Cardiac muscle cell (in vitro differentiated cells and primary cell): Measurements from ENCODE around the gene TNFRSF25. TPM values are rescaled to one million over a fixed set of nuclear protein-coding genes. Genes with fewer than 3 reads are reported as not detected.
"Not testable (repeated sequence)": the region's sequence is repeated elsewhere in the genome, so short reads cannot be mapped to it uniquely, and the experiment has no call there.

Experiments
- DNase-seq, 2 donors: peaks; one replicate each; pipeline versions ENCODE4 v3.0.0 to v3.0.0-alpha.2; 2010 to 2017; ENCODE audit warnings: low read depth in 1 of 2, low spot score in 1 of 2
- H3K27ac ChIP-seq: fragments of 200-600 bp; sonication (generic); 2 replicates; pipeline ENCODE4 v1.5.1; 2016
- H3K27me3 ChIP-seq: fragments of 200-600 bp; sonication (generic); 2 replicates; pipeline ENCODE4 v1.6.0; 2016; ENCODE audit warnings: control low read depth
- H3K36me3 ChIP-seq: fragments of 200-600 bp; sonication (generic); 2 replicates; pipeline ENCODE4 v1.5.1; 2016; ENCODE audit warnings: control low read depth
- H3K4me1 ChIP-seq: fragments of 200-600 bp; sonication (generic); 2 replicates; pipeline ENCODE4 v1.8.1; 2017; ENCODE audit warnings: low read depth, mild to moderate bottlenecking, mixed run types
- H3K4me3 ChIP-seq: fragments of 200-600 bp; sonication (generic); 2 replicates; pipeline ENCODE4 v1.5.1; 2016; ENCODE audit warnings: mild to moderate bottlenecking
- H3K9me3 ChIP-seq: fragments of 200-600 bp; sonication (generic); 2 replicates; pipeline ENCODE4 v1.5.1; 2017; ENCODE audit warnings: low read depth, mild to moderate bottlenecking, control low read depth
- polyA plus RNA-seq: library from polyadenylated mRNA; unstranded; fragments of >200 nt; fragmentation: Nextera tagmentation; extraction: Ambion mirVana; gene quantifications from 2 replicates; pipeline ENCODE4 v1.2.1, GENCODE V29; 2016
- total RNA-seq: library from RNA; depleted of rRNA; stranded (reverse); fragments of >200 nt; gene quantifications from 2 replicates; pipeline ENCODE4 v1.2.3, GENCODE V29; 2016
- TF ChIP-seq, protein P1 (sequence below): IDR thresholded peaks from 2 replicates; pipeline ENCODE4 v1.5.1; 2012; ENCODE audit warnings: low read depth, mild to moderate bottlenecking, low read length

TNFRSF25 gene
- total and polyA plus RNA-seq, 2 experiments from 2014 or later: 11.8 to 31.4 TPM

GRCh38 chr1:6496890-6497214 is 30.9 kb upstream of the TNFRSF25 start:
- Histone ChIP-seq H3K4me3 (peak overlapping the region; percentile 93), H3K27me3 (no peaks in the 10 kb centered on the region), H3K4me1 (peaks cover 5% of the 10 kb centered on the region), H3K36me3 (no peaks in the 10 kb centered on the region), H3K27ac (no peak overlapping the region), H3K9me3 (no peaks in the 10 kb centered on the region)
- DNase-seq: no peak
- TF ChIP-seq, protein P1, sequence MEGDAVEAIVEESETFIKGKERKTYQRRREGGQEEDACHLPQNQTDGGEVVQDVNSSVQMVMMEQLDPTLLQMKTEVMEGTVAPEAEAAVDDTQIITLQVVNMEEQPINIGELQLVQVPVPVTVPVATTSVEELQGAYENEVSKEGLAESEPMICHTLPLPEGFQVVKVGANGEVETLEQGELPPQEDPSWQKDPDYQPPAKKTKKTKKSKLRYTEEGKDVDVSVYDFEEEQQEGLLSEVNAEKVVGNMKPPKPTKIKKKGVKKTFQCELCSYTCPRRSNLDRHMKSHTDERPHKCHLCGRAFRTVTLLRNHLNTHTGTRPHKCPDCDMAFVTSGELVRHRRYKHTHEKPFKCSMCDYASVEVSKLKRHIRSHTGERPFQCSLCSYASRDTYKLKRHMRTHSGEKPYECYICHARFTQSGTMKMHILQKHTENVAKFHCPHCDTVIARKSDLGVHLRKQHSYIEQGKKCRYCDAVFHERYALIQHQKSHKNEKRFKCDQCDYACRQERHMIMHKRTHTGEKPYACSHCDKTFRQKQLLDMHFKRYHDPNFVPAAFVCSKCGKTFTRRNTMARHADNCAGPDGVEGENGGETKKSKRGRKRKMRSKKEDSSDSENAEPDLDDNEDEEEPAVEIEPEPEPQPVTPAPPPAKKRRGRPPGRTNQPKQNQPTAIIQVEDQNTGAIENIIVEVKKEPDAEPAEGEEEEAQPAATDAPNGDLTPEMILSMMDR: no peak

GRCh38 chr1:6496365-6496721 is 30.4 kb upstream of the TNFRSF25 start:
- Histone ChIP-seq H3K27ac (no peak overlapping the region), H3K4me3 (peak overlapping the region; percentile 93), H3K4me1 (peaks cover 5% of the 10 kb centered on the region), H3K9me3 (no peaks in the 10 kb centered on the region), H3K27me3 (no peaks in the 10 kb centered on the region), H3K36me3 (no peaks in the 10 kb centered on the region)
- TF ChIP-seq, protein P1: no peak
- no peak for DNase-seq

DNA sequence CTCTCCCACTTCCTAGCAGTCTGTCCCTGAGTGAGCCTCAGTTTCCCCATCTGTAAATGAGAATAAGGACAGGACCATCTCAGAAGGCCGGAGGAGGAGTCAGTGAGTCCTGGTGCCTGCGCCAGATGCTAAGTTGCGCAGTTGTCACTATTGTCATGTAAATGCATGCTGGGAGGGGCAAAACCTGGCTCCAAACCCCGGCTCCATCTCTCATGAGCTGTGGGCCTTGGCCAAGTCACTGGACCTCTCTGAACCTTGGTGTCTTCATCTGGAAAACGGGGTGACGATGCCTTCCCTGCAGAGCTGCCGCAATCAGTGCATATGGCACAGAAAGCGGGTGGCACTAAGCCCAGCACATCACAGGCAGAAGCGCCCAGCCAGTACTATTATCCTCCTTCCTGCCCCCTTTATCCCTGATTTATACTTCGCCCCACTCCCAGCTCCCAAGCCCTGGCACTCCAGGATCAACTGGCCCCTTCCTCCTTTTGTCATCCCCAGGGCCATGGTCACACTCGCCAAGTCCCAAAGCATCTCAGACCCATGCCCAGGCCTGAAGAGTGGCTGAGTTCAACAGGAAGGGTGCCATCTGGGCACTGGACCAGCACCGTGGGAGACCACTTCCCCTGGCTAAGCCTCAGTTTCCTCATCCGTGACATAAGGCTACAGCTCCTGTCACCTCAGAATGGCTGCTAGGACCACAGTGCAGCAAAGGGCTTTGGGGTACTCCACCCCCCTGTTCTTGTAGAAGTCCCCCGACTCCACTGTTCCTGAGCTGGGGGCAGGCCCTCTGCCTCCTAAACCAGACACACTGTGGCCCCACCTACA is 29.8 kb upstream of the TNFRSF25 start:
- Histone ChIP-seq H3K4me3 (peak overlapping the region; percentile 93), H3K36me3 (no peaks in the 10 kb centered on the region), H3K9me3 (no peaks in the 10 kb centered on the region), H3K27ac (no peak overlapping the region), H3K27me3 (no peaks in the 10 kb centered on the region), H3K4me1 (peaks cover 5% of the 10 kb centered on the region)
- TF ChIP-seq, protein P1: no peak
- no peak for DNase-seq

DNA sequence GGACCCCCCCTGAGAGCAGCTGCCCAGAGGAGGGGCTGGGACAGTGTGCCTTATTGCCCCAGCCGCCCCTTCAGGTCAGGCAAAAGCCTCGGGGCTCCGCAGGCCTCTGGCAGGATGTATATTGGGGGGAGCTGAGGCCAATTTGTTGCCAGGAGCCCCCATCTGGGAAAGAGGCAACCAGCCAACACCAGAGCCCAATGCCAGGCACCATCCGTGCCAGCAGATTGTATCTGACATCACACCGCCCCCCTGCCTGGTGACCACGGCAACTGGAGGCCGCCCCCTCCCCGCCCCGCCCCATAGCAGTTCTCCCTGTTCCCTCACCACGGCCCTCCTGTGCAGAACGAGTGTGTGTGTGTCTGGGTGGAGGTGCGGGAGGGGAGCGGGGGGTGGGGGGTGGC is 29.1 kb upstream of the TNFRSF25 start:
- peaks cover 5% of the 10 kb centered on the region for H3K4me1 ChIP-seq
- no peaks in the 10 kb centered on the region for H3K9me3 ChIP-seq
- no peak for DNase-seq
- H3K4me3 ChIP-seq: no peak overlapping the region
- H3K36me3 ChIP-seq: no peaks in the 10 kb centered on the region
- TF ChIP-seq, protein P1: no peak
- H3K27me3 ChIP-seq: no peaks in the 10 kb centered on the region
- H3K27ac ChIP-seq: no peak overlapping the region

- Histone ChIP-seq H3K9me3 (no peaks in the 10 kb centered on the region), H3K27me3 (no peaks in the 10 kb centered on the region), H3K36me3 (no peaks in the 10 kb centered on the region), H3K27ac (no peak overlapping the region), H3K4me1 (peaks cover 5% of the 10 kb centered on the region), H3K4me3 (no peak overlapping the region)
- no peak for DNase-seq
- TF ChIP-seq, protein P1: no peak
Observed at GRCh38 chr1:6494627-6495026, 28.7 kb upstream of the TNFRSF25 start.

DNA sequence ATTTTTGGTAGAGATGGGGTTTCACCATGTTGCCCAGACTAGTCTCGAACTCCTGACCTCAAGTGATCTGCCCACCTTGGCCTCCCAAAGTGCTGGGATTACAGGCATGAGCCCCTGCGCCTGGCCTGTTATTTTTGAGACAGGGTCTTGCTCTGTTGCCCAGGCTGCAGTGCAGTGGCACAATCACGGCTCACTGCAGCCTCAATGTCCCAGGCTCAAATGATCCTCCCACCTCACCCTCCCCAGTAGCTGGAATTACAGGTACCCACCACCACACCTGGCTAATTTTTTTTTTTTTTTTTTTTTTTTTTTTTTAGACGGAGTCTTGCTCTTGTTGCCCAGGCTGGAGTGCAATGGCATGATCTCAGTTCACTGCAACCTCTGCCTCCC is 27.9 kb upstream of the TNFRSF25 start:
- DNase-seq, H3K9me3 ChIP-seq, H3K27me3 ChIP-seq, H3K4me1 ChIP-seq, H3K27ac ChIP-seq, H3K36me3 ChIP-seq, H3K4me3 ChIP-seq: not testable (repeated sequence)
